Trophoblast cell (in vitro differentiated cells and primary cell): Measurements from ENCODE around the gene C12orf57.
A peak's percentile ranks its signal among the peaks of the same experiment; 100 is the strongest.

Source experiments
- DNase-seq, 2 donors: peaks; one replicate each; pipeline ENCODE4 v3.0.0-alpha.2; 2016
- H2AFZ ChIP-seq: 2 replicates; pipeline ENCODE4 v1.6.1; 2013; ENCODE audit warnings: low read length, moderate library complexity, mild to moderate bottlenecking; ENCODE audit not compliant: insufficient read depth, poor library complexity
- H2AK5ac ChIP-seq: 2 replicates; pipeline ENCODE4 v1.6.1; 2013; ENCODE audit warnings: mild to moderate bottlenecking, low read length
- H2BK120ac ChIP-seq: 2 replicates; pipeline ENCODE4 v1.6.1; 2013; ENCODE audit warnings: low read length, mild to moderate bottlenecking, moderate library complexity; ENCODE audit not compliant: insufficient read depth, poor library complexity
- H2BK12ac ChIP-seq: 2 replicates; pipeline ENCODE4 v1.6.1; 2013; ENCODE audit warnings: mild to moderate bottlenecking, low read length, moderate library complexity
- H2BK5ac ChIP-seq: 2 replicates; pipeline ENCODE4 v1.6.1; 2013; ENCODE audit warnings: low read length, low read depth, moderate library complexity, mild to moderate bottlenecking; ENCODE audit not compliant: poor library complexity
- H3K14ac ChIP-seq: 2 replicates; pipeline ENCODE4 v1.6.1; 2013; ENCODE audit warnings: mild to moderate bottlenecking, low read length
- H3K18ac ChIP-seq: 2 replicates; pipeline ENCODE4 v1.6.1; 2013; ENCODE audit warnings: mild to moderate bottlenecking, low read length
- H3K23ac ChIP-seq: 2 replicates; pipeline ENCODE4 v1.6.1; 2013; ENCODE audit warnings: low read length
- H3K27ac ChIP-seq: 2 replicates; pipeline ENCODE4 v1.5.1; 2013; ENCODE audit warnings: low read depth, mild to moderate bottlenecking, inconsistent platforms, low read length, moderate library complexity
- H3K27me3 ChIP-seq: 2 replicates; pipeline ENCODE4 v1.6.1; 2013; ENCODE audit warnings: inconsistent platforms, mild to moderate bottlenecking, low read length, moderate library complexity; ENCODE audit not compliant: insufficient read depth
- H3K36me3 ChIP-seq, 2 experiments: 1 replicate in 1 of 2; 2 replicates in 1 of 2; pipeline ENCODE4 v1.6.1; 2013; ENCODE audit warnings: low read length in 2 of 2, mild to moderate bottlenecking in 2 of 2, moderate library complexity in 1 of 2; ENCODE audit not compliant: insufficient read depth in 2 of 2, control insufficient read depth in 1 of 2
- H3K4ac ChIP-seq: 2 replicates; pipeline ENCODE4 v1.6.1; 2013; ENCODE audit warnings: low read depth, mild to moderate bottlenecking, low read length, moderate library complexity
- H3K4me1 ChIP-seq, 2 experiments: 1 replicate in 1 of 2; 2 replicates in 1 of 2; pipeline ENCODE4 v1.6.1; 2013; ENCODE audit warnings: low read length in 2 of 2, mild to moderate bottlenecking in 2 of 2, moderate library complexity in 1 of 2; ENCODE audit not compliant: insufficient read depth in 2 of 2, control insufficient read depth in 1 of 2
- H3K4me2 ChIP-seq: 2 replicates; pipeline ENCODE4 v1.6.1; 2013; ENCODE audit warnings: inconsistent platforms, mild to moderate bottlenecking, low read length, moderate library complexity
- H3K4me3 ChIP-seq: 2 replicates; pipeline ENCODE4 v1.5.1; 2013; ENCODE audit warnings: mild to moderate bottlenecking, low read depth, low read length, inconsistent platforms
- H3K79me1 ChIP-seq: one replicate; pipeline ENCODE4 v1.6.1; 2013; ENCODE audit warnings: low read length
- H3K79me2 ChIP-seq: 2 replicates; pipeline ENCODE4 v1.6.1; 2013; ENCODE audit warnings: low read length, mild to moderate bottlenecking; ENCODE audit not compliant: control insufficient read depth, insufficient read depth, poor library complexity
- H3K9ac ChIP-seq: 2 replicates; pipeline ENCODE4 v1.6.1; 2013; ENCODE audit warnings: mild to moderate bottlenecking, low read length
- H3K9me3 ChIP-seq: 2 replicates; pipeline ENCODE4 v1.6.1; 2013; ENCODE audit warnings: low read depth, mild to moderate bottlenecking, control low read depth, inconsistent platforms, low read length; ENCODE audit not compliant: insufficient read depth
- H4K12ac ChIP-seq: 2 replicates; pipeline ENCODE4 v1.6.1; 2013; ENCODE audit warnings: low read depth, mild to moderate bottlenecking, low read length, moderate library complexity
- H4K8ac ChIP-seq: 2 replicates; pipeline ENCODE4 v1.6.1; 2013; ENCODE audit warnings: low read depth, mild to moderate bottlenecking, low read length, moderate library complexity
- H4K91ac ChIP-seq: one replicate; pipeline ENCODE4 v1.6.1; 2013; ENCODE audit warnings: low read depth, mild to moderate bottlenecking, low read length, moderate library complexity
- WGBS: extraction: QIAGEN DNeasy Blood & Tissue Kit; methylation state at CpG from one replicate; pipeline ENCODE4 v1.1.7; 2013; ENCODE audit warnings: missing lambda C conversion rate; ENCODE audit not compliant: insufficient read length, insufficient coverage; ENCODE audit errors: extremely low coverage; 5-methylcytosine and 5-hydroxymethylcytosine counted together

C12orf57 gene

DNA sequence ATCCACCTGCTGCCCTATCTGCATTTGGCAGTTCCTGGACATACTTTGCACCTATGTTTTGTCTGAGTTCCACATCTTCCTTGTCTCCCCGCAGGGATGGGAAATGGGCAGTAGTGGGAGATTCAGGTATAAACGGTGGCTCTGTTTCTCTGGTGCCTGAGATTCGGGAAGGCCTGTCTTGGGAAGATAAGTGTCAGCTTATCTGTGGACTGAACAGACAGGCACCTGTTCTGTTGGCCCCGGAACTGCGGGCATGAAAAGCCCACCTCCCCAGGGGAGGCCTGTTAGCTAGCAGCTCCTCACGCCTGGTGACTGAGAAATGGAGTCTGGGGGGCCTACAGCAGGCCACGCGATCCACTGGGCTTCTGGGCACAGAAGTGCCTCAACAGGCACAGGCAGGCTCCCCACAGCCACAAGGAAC is 20.8 kb downstream of the C12orf57 start:
- Histone ChIP-seq H3K36me3 (peaks cover 37 to 47% of the 10 kb centered on the region in 2 experiments), H3K4me2 (peak overlapping the region; percentile 73), H2BK120ac (no peak overlapping the region), H2AFZ (no peak overlapping the region), H4K12ac (peak overlapping the region; percentile 50), H3K23ac (no peak overlapping the region), H3K27me3 (no peaks in the 10 kb centered on the region), H2BK5ac (no peak overlapping the region), H3K79me1 (peaks cover 26% of the 10 kb centered on the region), H3K4ac (peak overlapping the region; percentile 76), H3K18ac (no peak overlapping the region), H2BK12ac (no peak overlapping the region), H3K4me1 (peaks cover 12 to 26% of the 10 kb centered on the region in 2 experiments), H3K27ac (peak overlapping the region; percentile 7), H2AK5ac (peak overlapping the region; percentile 32), H3K79me2 (peaks cover 22% of the 10 kb centered on the region), H3K9me3 (peaks cover 5% of the 10 kb centered on the region), H4K8ac (peak overlapping the region; percentile 39), H3K4me3 (no peak overlapping the region), H4K91ac (no peak overlapping the region), H3K9ac (no peak overlapping the region), H3K14ac (peak overlapping the region; percentile 25)
- DNase-seq: no peak
- no CpG with 5 or more reads among the region's 8 CpGs for WGBS

DNA sequence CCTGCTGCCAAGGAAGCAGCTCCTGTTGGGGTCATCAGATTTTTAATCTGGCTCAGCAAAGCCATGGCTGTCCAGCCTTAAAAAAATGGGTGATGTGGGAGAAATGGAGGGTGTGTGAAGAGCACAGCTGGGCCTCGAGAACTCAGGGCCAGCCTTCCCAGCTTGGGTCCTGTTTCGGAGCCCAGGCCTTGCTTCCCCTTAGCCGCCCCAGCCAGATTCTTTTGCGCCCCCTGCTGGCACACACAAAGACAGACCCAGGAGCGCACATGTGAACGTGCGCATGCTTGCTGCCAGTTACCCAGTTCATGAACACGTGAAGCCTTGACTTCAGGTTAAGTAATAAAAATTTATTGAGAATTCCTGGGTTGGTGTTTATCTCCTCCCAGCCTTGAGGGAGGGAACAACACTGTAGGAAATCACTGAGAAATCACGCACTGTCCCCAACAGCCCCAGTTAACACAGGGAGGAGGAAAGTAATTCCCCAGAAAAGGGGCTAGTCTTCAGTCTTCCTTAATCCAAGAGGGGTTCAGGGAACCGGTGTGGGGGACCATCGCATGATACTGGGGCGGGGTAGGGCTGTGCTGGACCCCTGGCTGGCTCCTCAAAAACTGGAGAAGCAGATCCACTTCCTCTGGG is 21.3 kb downstream of the C12orf57 start:
- H2BK5ac ChIP-seq: no peak overlapping the region
- H3K79me2 ChIP-seq: peaks cover 26% of the 10 kb centered on the region
- H3K79me1 ChIP-seq: peaks cover 30% of the 10 kb centered on the region
- H3K4me3 ChIP-seq: no peak overlapping the region
- no peak overlapping the region for H3K23ac ChIP-seq
- no peak overlapping the region for H4K12ac ChIP-seq
- H3K9ac ChIP-seq: no peak overlapping the region
- H2BK120ac ChIP-seq: no peak overlapping the region
- peak overlapping the region; percentile 25 for H3K14ac ChIP-seq
- WGBS: no CpG with 5 or more reads among the region's 12 CpGs
- H3K36me3 ChIP-seq: peaks cover 36 to 47% of the 10 kb centered on the region in 2 experiments
- no peak overlapping the region for H3K18ac ChIP-seq
- no peaks in the 10 kb centered on the region for H3K27me3 ChIP-seq
- H2AFZ ChIP-seq: no peak overlapping the region
- no peak overlapping the region for H3K4me2 ChIP-seq
- no peak overlapping the region for H2BK12ac ChIP-seq
- peak; percentile 82 to 91 for DNase-seq
- peak overlapping the region; percentile 7 for H3K27ac ChIP-seq
- peaks cover 5% of the 10 kb centered on the region for H3K9me3 ChIP-seq
- H4K91ac ChIP-seq: no peak overlapping the region
- H3K4ac ChIP-seq: peak overlapping the region; percentile 76
- H4K8ac ChIP-seq: peak overlapping the region; percentile 39
- peaks cover 12 to 26% of the 10 kb centered on the region in 2 experiments for H3K4me1 ChIP-seq
- no peak overlapping the region for H2AK5ac ChIP-seq

DNA sequence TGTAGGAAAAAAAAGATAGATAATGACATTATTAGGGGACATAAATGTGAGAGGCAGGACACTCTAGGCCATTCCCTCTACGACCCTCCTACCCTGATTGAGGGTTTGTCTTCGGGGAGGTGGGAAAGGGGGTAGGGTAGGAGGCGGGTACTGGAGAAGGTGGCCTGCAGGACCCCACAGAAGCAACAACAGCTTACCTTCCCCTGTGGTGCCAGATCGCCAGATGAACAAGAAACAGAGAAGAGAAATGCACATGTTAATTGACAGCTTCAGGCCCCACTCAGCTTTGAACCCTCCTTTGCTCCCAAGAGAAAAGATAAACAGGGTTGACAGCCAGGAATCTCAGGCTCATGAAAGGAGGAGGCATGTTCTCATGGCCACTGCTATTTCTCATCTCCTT is 21.9 kb downstream of the C12orf57 start:
- Histone ChIP-seq H2BK5ac (no peak overlapping the region), H3K36me3 (peaks cover 32 to 45% of the 10 kb centered on the region in 2 experiments), H3K18ac (no peak overlapping the region), H2AK5ac (no peak overlapping the region), H3K27me3 (no peaks in the 10 kb centered on the region), H2AFZ (no peak overlapping the region), H3K9me3 (peaks cover 5% of the 10 kb centered on the region), H3K9ac (no peak overlapping the region), H3K27ac (no peak overlapping the region), H3K4ac (no peak overlapping the region), H4K8ac (no peak overlapping the region), H3K14ac (no peak overlapping the region), H3K4me1 (peaks cover 12 to 26% of the 10 kb centered on the region in 2 experiments), H4K12ac (no peak overlapping the region), H4K91ac (no peak overlapping the region), H2BK120ac (no peak overlapping the region), H3K79me1 (peaks cover 33% of the 10 kb centered on the region), H3K4me2 (no peak overlapping the region), H3K4me3 (no peak overlapping the region), H3K23ac (no peak overlapping the region), H2BK12ac (no peak overlapping the region), H3K79me2 (peaks cover 29% of the 10 kb centered on the region)
- DNase-seq: no peak
- no CpG with 5 or more reads among the region's 4 CpGs for WGBS

DNA sequence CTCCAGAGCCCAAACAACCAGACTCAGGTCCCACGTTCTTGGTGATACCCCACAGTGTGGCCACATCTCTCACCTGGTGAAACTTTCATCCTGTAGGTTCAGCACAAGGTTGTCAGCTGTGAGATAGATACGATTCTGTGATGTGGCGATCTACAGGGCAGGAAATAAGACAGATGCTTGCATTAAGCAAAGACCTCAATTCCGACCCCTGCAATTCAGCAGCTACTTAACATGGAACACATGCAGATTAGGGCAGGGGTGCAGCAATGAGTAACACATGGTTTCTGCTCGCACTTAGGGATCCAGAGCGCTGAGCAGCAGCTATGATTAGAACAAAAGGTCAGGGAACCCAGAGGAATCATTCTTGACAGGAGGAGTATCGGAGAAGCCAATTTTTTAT is 22.5 kb downstream of the C12orf57 start:
- Histone ChIP-seq H4K8ac (no peak overlapping the region), H3K79me2 (peaks cover 29% of the 10 kb centered on the region), H4K12ac (no peak overlapping the region), H2AFZ (no peak overlapping the region), H2AK5ac (no peak overlapping the region), H3K79me1 (peaks cover 33% of the 10 kb centered on the region), H3K27me3 (no peaks in the 10 kb centered on the region), H3K9me3 (peaks cover 5% of the 10 kb centered on the region), H3K9ac (no peak overlapping the region), H3K36me3 (peaks cover 32 to 45% of the 10 kb centered on the region in 2 experiments), H3K14ac (no peak overlapping the region), H3K18ac (no peak overlapping the region), H3K27ac (no peak overlapping the region), H2BK12ac (no peak overlapping the region), H2BK120ac (no peak overlapping the region), H4K91ac (no peak overlapping the region), H3K4me3 (no peak overlapping the region), H3K4me1 (peaks cover 12 to 24% of the 10 kb centered on the region in 2 experiments), H2BK5ac (no peak overlapping the region), H3K4me2 (no peak overlapping the region), H3K23ac (no peak overlapping the region), H3K4ac (no peak overlapping the region)
- no CpG with 5 or more reads among the region's 7 CpGs for WGBS
- no peak for DNase-seq
